HG02938 (cell line): ENCODE results near the gene PPIL4.
A peak's percentile ranks its signal among the peaks of the same experiment; 100 is the strongest.
"Not testable (repeated sequence)": the region's sequence is repeated elsewhere in the genome, so short reads cannot be mapped to it uniquely, and the experiment has no call there.

ENCODE experiments used
- ATAC-seq: cut with Tn5 transposase; IDR thresholded peaks from one replicate; pipeline ENCODE4 v1.9.1; 2021; ENCODE audit warnings: mild to moderate bottlenecking, moderate library complexity; ENCODE audit not compliant: unreplicated experiment

Gene PPIL4

DNA sequence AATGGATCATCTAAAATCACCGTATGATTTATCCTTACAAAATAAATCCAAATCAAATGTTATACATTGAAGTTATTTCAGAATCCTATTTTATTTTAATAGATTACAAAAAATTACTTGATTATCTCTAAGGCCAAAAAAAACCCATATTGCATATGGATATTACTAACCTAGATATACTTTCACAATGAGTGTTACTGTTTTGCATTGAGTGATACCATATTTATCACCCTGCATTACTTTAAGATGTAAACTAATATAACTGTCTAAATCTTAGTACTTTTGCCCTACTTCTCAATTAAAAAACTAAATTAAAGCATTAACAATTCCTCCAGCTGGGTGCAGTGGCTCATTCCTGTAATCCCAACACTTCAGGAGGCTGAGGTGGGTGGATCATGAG, 11.1 kb downstream of the PPIL4 start:
- no peak for ATAC-seq

DNA sequence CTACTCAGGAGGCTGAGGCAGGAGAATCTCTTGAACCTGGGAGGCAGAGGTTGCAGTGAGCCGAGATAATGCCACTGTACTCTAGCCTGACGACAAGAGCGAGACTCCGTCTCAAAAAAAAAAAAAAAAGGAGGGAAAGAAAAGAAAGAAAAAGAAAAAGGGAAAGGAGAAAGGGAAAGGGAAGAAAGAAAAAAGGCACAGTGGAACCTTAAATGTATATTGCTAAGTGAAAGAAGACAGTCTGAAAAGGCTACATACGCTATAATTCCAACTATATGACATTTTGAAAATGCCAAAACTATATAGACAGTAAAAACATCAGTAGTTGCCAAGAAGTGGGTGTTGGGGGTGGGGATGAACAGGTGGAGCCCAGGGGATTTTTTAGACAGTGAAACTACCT, 16.2 kb downstream of the PPIL4 start:
- no peak for ATAC-seq

DNA sequence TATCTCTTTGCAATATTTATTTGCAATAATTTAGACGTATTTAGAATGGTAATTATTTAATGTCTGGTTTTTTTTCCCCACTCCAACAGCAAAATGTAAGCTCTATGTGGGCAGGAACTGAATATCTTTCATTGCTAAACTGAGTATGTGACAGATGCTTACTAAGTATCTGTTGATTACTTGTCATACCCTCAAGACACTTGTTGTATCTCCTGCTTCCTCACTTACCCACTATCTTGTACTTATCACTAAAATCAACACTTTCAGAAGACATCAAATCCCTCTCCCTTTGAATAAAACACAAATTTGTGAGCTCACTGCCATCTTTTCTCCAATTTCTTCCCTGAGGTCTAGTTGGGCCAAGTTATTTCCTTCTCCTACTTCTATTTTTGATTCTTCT, 30.3 kb downstream of the PPIL4 start:
- ATAC-seq: no peak

DNA sequence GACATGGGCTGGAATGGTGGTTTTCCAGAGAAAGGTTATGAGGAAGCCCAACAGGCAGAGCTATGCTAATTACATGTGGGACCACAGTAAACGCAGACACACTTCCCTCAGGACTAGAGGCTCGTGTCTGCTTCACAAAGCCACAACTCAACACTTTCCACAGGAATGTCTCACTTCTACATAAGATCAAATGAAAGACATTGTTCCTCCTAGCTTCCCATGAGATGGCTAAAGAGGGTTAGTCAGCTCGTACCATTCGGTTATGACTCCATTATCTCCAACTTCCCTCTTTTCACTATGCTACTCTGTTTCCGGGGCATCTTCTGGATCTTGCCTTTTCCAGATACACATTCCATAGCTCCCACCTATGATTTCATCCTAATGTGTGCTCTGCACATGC, 31.9 kb downstream of the PPIL4 start:
- ATAC-seq: no peak

DNA sequence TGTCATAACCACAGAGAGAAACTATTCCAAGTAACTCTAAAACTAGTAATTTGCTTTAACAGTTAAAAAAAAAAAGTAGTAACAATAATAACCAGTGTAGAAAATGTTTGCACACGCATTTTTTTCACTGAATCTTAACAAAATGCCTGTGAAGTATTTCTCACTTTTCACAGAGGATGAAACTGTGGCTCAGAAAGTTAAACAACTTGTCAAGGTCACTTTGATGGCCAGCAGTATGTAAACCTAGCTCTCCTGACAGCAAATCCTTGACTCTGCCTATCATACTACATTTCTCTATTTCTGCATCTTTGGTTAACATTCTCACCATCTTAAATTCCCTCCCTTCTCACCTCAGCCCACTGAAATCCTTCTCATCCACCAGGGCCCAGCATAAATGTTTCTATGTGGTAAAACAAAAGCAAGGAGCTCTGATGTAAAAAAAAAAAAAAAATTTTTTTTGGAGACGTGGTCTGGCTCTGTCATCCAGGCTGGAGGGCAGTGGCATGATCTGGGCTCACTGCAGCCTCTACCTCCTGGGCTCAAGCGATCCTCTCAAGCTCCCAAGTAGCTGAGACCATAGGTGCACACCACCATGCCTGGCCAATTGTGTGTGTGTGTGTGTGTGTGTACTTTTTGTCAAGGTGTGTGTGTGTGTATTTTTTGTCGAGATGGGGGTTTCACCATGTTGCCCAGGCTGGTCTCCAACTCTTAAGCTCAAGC, 34.9 kb downstream of the PPIL4 start:
- no peak for ATAC-seq

DNA sequence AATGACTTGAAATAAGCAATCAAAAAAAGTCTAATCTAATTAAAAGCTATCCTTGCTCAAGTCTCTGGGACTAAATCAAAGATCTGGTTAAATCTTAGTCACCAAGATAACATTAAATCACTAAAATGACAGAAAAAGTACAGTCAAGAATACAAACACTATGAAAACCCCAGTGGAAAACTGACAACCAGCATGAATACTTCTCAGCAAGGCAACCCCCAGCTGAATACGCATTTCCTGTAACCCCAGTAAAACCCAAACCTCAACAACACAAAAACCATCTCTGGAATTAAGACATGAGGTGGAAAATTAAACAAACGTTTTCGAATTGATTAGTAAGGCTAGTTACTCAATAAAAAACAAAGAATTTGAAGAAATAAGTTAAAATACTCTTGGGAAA, 37.4 kb downstream of the PPIL4 start:
- ATAC-seq: no peak

DNA sequence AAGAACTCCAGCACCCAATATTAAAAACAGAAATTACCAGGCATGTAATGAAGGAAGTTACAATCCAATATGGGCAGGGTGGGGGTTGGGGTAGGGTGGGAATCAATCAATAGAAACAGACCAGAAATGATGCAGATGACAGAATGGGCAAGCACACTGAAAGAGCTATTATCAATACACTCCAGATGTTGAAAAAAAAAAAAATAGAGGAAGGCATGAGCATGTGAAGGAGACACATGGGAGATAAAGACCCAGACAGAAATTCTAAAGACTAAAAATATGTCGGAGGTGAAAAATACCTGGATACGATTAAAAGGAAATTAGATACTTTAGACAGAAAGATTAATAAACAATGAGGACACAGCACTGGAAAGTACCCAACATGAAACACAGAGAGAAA, 42.0 kb downstream of the PPIL4 start:
- ATAC-seq: no peak

DNA sequence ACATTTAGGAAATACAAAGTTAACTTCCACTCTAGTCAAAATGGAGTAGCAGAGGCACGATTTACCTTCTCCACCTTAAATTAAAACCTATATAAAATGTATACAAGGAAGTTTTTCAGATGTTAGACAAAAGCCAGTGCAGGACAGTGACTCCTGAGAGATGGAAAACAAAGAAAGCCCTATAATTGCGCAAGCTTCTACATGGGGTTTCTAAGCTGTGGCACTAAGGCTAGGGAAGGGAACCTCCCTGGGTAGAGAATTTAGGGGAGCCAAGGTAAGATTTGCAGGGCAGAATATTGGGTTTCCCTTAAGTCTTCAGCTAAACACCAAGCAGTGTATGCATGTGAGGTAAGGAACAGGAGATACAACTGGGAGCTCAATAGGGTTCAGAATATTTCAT, 42.6 kb downstream of the PPIL4 start:
- ATAC-seq: no peak

DNA sequence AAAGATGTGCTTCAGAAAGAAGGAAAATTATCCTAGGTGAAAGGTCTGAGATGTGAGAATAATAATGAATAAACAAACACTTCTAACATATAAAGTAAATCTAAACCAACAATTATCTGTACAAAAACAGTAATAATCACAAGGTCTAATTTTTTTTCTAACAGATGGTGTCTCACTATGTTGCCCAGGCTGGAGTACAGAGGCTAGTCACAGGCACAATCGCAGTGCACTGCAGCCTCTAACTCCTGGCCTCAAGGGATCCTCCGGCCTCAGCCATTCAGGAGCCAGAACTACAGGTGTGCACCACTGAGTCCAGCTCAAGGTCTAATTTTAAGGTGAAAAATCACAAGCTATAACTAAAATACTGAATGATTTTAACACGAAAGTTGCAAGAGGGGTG, 44.1 kb downstream of the PPIL4 start:
- ATAC-seq: no peak

DNA sequence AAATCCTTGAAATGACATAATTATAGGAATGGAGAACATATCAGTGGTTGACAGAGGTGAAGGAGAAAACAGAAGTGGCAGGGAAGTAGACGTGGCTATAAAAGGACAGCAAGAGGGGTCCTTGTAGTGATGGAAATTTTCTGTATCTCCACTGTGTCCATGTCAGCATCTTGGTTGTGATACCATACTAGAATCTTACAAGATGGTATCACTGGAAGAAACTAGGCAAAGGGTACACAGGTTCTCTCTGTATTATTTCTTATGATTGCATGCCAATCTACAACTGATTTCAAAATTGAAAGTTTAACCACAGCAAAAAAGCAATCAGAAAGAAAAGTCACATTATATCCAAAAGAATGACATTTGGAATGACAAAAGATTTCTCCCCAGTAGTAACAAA, 44.6 kb downstream of the PPIL4 start:
- no peak for ATAC-seq

DNA sequence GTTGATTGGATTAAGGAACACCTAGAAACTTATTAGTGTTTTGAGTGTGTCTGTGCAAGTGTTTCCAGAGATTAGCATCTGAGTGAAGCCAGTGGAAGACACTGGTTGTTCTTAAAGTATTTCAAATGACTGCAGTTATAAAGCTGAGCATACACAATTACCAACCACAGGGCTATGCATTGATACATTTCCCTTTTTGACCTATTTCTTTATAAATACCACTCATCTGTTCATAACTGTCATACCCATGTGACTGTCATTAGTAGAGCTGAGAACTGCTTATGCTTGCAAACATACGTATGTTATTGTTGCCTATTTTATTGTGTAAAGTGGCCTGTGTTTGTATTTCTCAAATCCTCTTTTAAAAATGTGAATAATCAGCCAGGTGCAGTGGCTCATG, 45.7 kb downstream of the PPIL4 start:
- ATAC-seq: no peak

DNA sequence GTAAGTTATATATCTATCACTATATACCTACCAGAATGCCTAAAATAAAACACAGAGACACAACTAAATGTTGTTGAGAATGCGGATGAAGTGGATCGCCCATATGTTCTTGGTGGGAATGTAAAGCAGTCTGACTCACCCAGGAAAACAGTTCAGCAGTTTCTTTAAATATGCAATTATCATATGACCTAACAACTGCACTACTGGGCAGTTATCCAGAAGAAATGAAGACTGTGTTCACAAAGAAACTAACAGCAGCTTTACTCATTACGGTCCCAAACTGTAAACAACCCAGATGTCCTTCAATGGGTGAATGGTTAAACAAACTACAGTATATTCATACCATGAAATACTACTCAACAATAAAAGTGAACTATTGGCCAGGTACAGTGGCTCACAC, 46.8 kb downstream of the PPIL4 start:
- ATAC-seq: no peak

DNA sequence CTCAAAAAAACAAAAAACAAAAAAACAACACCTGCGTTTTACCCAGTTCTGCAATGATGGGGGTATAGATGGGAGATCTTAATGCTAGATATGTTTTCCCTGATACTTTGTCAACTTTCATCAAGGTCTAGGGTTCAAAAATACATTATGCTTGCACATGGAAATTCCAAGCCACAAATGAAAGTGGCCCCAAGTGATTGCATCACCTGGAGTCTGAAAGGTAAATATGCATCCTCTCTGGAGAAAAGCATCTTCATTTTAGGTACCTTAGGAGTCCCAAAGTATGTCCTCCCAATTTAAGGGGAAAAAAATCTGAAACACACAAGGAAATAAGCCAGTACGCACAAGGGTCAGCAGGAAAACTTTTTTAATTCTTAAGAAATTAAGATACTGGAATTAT, 48.5 kb downstream of the PPIL4 start:
- no peak for ATAC-seq

DNA sequence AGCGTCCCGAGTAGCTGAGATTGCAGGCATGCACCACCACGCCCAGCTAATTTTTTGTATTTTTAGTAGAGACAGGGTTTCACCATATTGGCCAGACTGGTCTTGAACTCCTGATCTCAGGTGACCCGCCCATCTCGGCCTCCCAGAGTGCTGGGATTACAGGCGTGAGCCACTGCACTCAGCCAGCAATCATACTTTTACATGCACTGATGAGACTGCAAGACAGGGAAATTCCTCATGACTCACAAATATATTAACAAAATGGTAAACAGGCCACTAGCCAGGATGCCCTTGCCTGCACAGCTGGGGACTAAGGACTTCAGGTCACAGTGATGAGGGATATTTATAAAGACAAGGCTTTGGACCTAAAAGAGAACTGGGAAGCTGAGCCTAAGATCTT, 49.2 kb downstream of the PPIL4 start:
- ATAC-seq: not testable (repeated sequence)

DNA sequence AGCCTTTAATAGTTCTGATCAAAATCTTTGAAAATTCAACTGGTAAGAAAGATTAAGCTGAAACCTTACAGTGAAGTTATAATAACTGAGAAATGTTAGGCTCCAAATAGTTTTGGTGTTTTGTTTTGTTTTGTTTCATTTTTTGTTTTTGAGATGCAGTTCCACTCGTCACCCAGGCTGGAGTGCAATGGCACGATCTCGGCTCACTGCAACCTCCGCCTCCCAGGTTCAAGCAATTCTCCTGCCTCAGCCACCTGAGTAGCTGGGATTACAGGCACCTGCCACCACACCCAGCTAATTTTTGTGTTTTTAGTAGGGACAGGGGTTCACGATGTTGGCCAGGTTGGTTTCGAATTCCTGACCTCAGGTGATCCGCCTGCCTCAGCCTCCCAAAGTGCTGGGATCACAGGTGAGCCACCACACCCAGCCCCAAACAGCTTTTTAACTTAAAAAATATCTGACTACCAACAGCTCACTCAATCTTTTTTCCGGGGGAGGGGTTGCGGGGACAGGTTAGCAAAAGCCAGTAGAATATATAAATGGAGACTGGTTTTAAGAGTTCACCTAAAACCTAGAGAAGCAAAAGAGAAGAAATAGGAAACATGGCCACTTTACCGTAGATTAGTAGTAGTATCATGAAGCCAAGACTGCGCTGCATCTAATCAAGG, 50.4 kb downstream of the PPIL4 start:
- not testable (repeated sequence) for ATAC-seq

DNA sequence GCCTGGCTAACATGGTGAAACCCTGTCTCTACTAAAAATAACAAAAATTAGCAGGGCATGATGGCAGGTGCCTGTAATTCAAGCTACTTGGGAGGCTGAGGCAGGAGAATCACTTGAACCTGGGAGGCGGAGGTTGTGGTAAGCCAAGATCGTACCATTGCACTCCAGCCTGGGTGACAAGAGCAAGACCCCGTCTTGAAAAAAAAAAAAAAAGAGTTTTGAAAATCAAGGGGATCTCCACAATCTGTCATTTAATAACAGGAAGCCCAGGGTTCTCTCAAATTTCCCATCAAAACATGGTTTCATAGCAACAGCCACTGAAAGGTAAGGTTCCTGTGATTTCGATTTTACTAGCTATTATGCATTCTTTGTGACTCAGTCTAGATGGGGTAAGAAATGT, 51.0 kb downstream of the PPIL4 start:
- ATAC-seq: peak; percentile 75

DNA sequence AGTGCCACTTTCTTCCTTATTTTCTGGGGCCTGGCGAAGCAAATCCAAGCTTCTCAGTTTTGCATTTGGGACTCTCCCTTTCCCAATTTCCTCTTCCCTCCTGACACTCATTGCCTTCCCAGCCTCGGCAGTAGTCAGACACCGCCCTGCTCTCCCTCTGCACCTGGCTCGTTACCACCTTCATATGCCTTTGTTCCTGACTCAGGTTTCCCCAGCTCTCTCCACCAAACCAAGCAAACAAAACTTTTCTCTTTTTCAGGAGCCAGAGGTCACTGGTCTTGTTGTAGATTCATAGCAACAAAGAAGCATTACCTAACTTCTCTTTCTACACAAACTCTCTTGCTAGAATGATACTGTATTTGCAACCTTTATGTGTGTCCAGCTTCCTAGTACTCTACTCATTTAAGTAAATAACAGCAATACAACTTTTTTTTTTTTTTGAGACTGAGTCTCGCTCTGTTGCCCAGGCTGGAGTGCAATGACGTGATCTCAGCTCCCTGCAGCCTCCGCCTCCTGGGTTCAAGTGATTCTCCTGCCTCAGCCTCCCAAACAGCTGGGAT, 52.0 kb downstream of the PPIL4 start:
- no peak for ATAC-seq

DNA sequence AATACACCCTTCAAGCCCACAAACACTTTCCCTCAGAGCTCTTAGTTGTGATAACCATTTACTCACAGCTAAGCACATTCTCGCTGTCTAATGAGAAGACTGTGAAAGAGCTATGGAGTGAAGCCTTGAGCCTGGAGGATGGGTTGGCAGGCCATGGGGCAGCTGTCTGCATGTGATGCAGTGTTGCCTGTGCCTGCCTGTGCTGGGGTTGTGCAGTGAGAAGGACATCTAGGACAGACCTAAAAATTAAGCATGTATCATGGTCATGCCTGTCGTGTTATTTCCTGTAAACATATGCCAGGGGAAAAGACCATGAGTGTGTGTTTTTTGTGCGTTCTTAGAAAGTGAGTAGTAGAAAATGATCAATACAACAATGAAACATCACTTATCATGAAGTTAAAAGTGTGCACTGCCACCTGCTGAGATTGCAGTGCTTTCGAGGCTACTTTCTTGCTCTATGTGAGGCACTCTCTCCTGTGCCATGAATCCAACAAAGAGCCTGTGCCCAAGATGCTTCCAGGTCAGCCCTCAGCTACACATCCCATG, 53.0 kb downstream of the PPIL4 start:
- no peak for ATAC-seq

DNA sequence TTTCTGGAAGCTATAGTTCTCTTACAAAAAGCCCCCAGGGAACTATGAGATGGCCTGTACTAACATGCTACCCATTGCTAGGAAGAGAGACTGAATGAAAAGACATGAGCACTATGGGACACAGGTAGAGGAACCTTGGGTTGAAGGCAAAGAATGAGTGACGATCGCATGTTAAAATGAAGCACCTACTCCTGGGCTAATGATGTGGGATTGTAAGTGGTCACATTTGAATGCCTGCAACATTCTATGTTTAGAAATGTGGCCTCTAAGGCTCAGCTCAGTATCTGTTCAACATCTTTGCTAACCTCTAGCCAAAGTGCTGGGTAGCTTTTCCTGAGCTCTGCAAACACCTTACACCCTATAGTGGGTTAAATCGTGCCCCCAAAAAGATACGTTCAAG, 55.9 kb downstream of the PPIL4 start:
- no peak for ATAC-seq

DNA sequence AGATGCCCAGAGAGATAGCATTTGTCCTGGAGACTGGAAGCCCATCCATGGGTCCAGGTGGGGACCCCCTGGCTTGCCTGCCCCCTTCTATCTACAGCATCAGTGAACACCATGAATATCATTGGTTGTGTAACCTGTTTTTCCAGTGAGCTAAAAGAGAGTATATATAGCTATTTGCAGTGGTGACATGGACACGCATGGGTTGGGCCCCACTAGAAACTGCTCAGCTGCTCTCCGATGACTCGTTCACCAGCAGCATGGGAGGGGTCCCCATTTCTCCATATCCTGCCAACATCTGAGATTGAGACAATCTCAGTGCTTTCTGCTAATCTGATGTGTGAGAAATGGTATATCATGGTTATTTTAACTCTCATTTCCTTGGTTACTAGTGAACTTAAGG, 57.0 kb downstream of the PPIL4 start:
- no peak for ATAC-seq

DNA sequence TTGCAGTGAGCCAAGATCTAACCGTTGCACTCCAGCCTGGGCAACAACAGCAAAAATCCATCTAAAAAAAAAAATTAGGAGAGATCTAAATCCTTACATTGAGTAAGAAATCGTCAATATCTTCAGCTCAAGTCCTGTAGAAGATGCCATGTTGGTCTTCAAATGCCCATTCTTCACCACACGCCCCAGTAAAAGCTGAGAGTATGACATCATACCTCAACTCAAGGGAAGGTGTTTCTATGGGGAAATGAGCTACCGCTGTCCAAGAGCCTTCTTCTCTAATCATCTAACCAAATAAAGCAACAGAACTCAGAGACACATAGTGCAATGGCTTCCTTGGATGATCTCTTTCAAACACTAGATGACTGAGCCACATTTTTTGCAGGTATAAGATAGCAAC, 58.5 kb downstream of the PPIL4 start:
- no peak for ATAC-seq
